Esophagus muscularis mucosa (tissue), 4 donors: ENCODE results near the gene TRAF3. TPM values are rescaled to one million over a fixed set of nuclear protein-coding genes. Genes with fewer than 3 reads are reported as not detected.

Source experiments
- DNase-seq: peaks from one replicate; pipeline ENCODE4 v3.0.0-alpha.2; 2017; ENCODE audit errors: extremely low spot score
- H3K27ac ChIP-seq, 4 donors: fragments of 200-600 bp; sonication (generic); replicated peaks in 1 of 4; 1 replicate in 3 of 4; 2 replicates in 1 of 4; pipeline ENCODE4 v1.5.1; 2016 to 2019; ENCODE audit warnings: mild to moderate bottlenecking in 1 of 4
- H3K27me3 ChIP-seq, 4 donors: fragments of 200-600 bp; sonication (generic); one replicate each; pipeline versions ENCODE4 v1.5.1 to v1.6.0; 2016 to 2019
- H3K36me3 ChIP-seq, 4 donors: fragments of 200-600 bp; sonication (generic); one replicate each; pipeline ENCODE4 v1.5.1; 2016 to 2019
- H3K4me1 ChIP-seq, 4 donors: fragments of 200-600 bp; sonication (generic); one replicate each; pipeline ENCODE4 v1.5.1; 2016 to 2019
- H3K4me3 ChIP-seq, 4 donors: fragments of 200-600 bp; sonication (generic); 1 replicate in 2 of 4; 2 replicates in 2 of 4; pipeline ENCODE4 v1.5.1; 2016 to 2019; ENCODE audit warnings: mild to moderate bottlenecking in 4 of 4, moderate library complexity in 1 of 4
- H3K9me3 ChIP-seq, 4 donors: fragments of 200-600 bp; sonication (generic); 1 replicate in 3 of 4; 2 replicates in 1 of 4; pipeline ENCODE4 v1.5.1; 2016 to 2019
- CTCF ChIP-seq, 3 experiments: fragments of 200-600 bp in 2 of 3; fragments of 450-650 bp in 1 of 3; sonication (generic) in 2 of 3; IDR thresholded peaks; one replicate each; pipeline ENCODE4 v1.5.1; 2017 to 2019; ENCODE audit warnings: antibody characterized with exemption in 3 of 3, mild to moderate bottlenecking in 2 of 3, moderate library complexity in 1 of 3
- EP300 ChIP-seq: sonication (generic); formaldehyde crosslinking; IDR thresholded peaks from one replicate; pipeline ENCODE4 v1.6.1; 2017; ENCODE audit warnings: antibody characterized with exemption
- POLR2A ChIP-seq: fragments of 450-650 bp; IDR thresholded peaks from one replicate; pipeline ENCODE4 v1.6.1; 2017; ENCODE audit warnings: antibody characterized with exemption, moderate library complexity, mild to moderate bottlenecking, low read depth
- POLR2AphosphoS5 ChIP-seq, 2 donors: sonication (generic); formaldehyde crosslinking; IDR thresholded peaks; one replicate each; pipeline ENCODE4 v1.6.1; 2017; ENCODE audit warnings: antibody characterized with exemption in 2 of 2
- WGBS: methylation state at CpG from one replicate; pipeline ENCODE4 v1.1.5; 2018; 5-methylcytosine and 5-hydroxymethylcytosine counted together
- intact Hi-C: fragments of 100-400 bp; cut with DNase I; formaldehyde crosslinking; loops from one replicate; pipeline ENCODE4 v1.15.1; 2023
- total RNA-seq, 4 donors: library from RNA; depleted of rRNA; stranded (reverse); fragments of >200 nt; gene quantifications; one replicate each; pipeline versions ENCODE4 v1.1.0 to v1.2.1, GENCODE V29; 2016

TRAF3 gene
- total RNA-seq, 4 donors from 2014 or later: 9.6 to 19.1 (median 17.5) TPM

GRCh38 chr14:102805941-102806340, 28.7 kb downstream of the TRAF3 start:
- no peaks in the 10 kb centered on the region for H3K27me3 ChIP-seq
- peaks cover 0 to 4% (median 0%) of the 10 kb centered on the region in 4 donors for H3K36me3 ChIP-seq
- H3K27ac ChIP-seq: no peak overlapping the region
- no peaks in the 10 kb centered on the region for H3K4me1 ChIP-seq
- no peak overlapping the region for H3K4me3 ChIP-seq
- 83% methylated on average over 5 of the region's 5 CpGs for whole genome bisulfite sequencing
- TF ChIP-seq POLR2AphosphoS5 (IDR thresholded peaks at IDR 0.05): no peak
- TF ChIP-seq POLR2A: no peak
- TF ChIP-seq CTCF (IDR thresholded peaks at IDR 0.05): no peak
- no peak for TF ChIP-seq EP300
- intact Hi-C loops: no loop called here
- DNase-seq: no peak
- no peaks in the 10 kb centered on the region for H3K9me3 ChIP-seq

- intact Hi-C loops: no loop called here
These were observed 29.2 kb downstream of the TRAF3 start for GRCh38 chr14:102806447-102806846.

GRCh38 chr14:102807013-102807406, 29.8 kb downstream of the TRAF3 start:
- Histone ChIP-seq H3K4me1 (no peaks in the 10 kb centered on the region), H3K9me3 (no peaks in the 10 kb centered on the region), H3K4me3 (no peak overlapping the region), H3K27me3 (no peaks in the 10 kb centered on the region), H3K36me3 (peaks cover 0 to 4% (median 0%) of the 10 kb centered on the region in 4 donors), H3K27ac (no peak overlapping the region)
- intact Hi-C loops: no loop called here
- WGBS: 78% methylated on average over 4 of the region's 4 CpGs
- no peak for DNase-seq
- TF ChIP-seq POLR2AphosphoS5 (IDR thresholded peaks at IDR 0.05): no peak

More at GRCh38 chr14:102806447-102806846, 29.2 kb downstream of the TRAF3 start:
- no peaks in the 10 kb centered on the region for H3K4me1 ChIP-seq
- no peak overlapping the region for H3K4me3 ChIP-seq
- TF ChIP-seq POLR2A (no peak), CTCF (IDR thresholded peaks at IDR 0.05) (no peak), POLR2AphosphoS5 (IDR thresholded peaks at IDR 0.05) (no peak), EP300 (no peak)
- H3K27me3 ChIP-seq: no peaks in the 10 kb centered on the region
- no peak for DNase-seq
- H3K36me3 ChIP-seq: peaks cover 0 to 4% (median 0%) of the 10 kb centered on the region in 4 donors
- H3K27ac ChIP-seq: no peak overlapping the region
- no peaks in the 10 kb centered on the region for H3K9me3 ChIP-seq
- WGBS: 75% methylated on average over 3 of the region's 4 CpGs

GRCh38 chr14:102809870-102810269, 32.6 kb downstream of the TRAF3 start:
- Histone ChIP-seq H3K4me1 (no peaks in the 10 kb centered on the region), H3K9me3 (no peaks in the 10 kb centered on the region), H3K27me3 (no peaks in the 10 kb centered on the region), H3K36me3 (peaks cover 0 to 4% (median 0%) of the 10 kb centered on the region in 4 donors), H3K4me3 (no peak overlapping the region), H3K27ac (no peak overlapping the region)
- DNase-seq: no peak
- intact Hi-C loops: no loop called here
- TF ChIP-seq POLR2A: no peak
- TF ChIP-seq POLR2AphosphoS5 (IDR thresholded peaks at IDR 0.05): no peak
- TF ChIP-seq EP300: no peak
- no peak for TF ChIP-seq CTCF (IDR thresholded peaks at IDR 0.05)
- 96% methylated on average over 3 of the region's 3 CpGs for WGBS

- intact Hi-C loops: no loop called here
- no peak overlapping the region for H3K4me3 ChIP-seq
- H3K4me1 ChIP-seq: no peaks in the 10 kb centered on the region
- TF ChIP-seq EP300: no peak
- no peak for TF ChIP-seq POLR2A
- TF ChIP-seq POLR2AphosphoS5 (IDR thresholded peaks at IDR 0.05): no peak
- TF ChIP-seq CTCF (IDR thresholded peaks at IDR 0.05): no peak
- H3K9me3 ChIP-seq: no peaks in the 10 kb centered on the region
- no peak for DNase-seq
- H3K27ac ChIP-seq: no peak overlapping the region
- WGBS: 97% methylated on average over 3 of the region's 3 CpGs
- peaks cover 0 to under 1% (median 0%) of the 10 kb centered on the region in 4 donors for H3K36me3 ChIP-seq
- no peaks in the 10 kb centered on the region for H3K27me3 ChIP-seq
These were observed 33.3 kb downstream of the TRAF3 start for GRCh38 chr14:102810523-102810922.
